ENCODE data around the gene PROSER2. TPM values are rescaled to one million over a fixed set of nuclear protein-coding genes. Genes with fewer than 3 reads are reported as not detected.

PROSER2 gene
- total and polyA plus RNA-seq, 2 of the 13 experiments (the other 11 are each of a cell fraction or from before 2014, with no cell fraction given), result 6.9 to 7.7 TPM

DNA sequence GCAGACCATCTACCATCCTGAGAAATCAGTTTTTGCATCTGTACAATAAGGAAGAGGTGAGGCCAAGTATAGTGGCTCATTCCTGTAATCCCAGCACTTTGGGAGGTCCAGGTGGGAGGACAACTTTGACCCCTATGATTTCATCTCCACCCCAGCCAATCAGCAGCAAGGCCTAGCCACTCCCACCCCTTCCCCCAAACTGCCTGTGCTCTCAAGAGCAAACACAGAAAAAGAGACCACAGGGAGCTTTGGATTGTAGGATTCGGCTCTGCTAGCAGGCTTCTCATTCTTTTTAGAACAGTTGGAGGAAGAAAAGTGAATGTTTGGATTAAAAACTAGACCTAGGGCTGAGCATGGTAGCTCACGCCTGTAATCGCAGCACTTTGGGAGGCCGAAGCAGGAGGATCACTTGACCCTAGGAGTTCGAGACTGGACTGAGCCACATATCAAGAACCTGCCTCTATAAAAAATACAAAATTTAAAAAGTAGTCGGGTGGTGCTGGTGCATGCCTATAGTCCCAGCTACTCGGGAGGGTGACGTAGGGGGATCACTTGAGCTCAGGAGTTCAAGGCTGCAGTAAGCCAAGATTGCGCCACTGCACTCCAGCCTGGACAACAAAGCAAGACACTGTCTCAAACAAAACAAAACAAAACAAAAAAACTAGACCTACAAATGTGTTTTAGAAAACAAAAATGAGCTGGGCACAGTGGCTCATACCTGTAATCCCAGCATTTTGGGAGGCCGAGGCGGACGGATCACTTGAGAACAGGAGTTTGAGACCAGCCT lies 25.1 kb upstream of the PROSER2 start:
- DNase-seq (ENCODE audit: low spot score), result peak; percentile 53
- POLR2A ChIA-PET, result interaction anchor here (1.5 kb wide), 1 partner anchor 33 kb away, joined by 4 read pairs; no protein-coding TSS in a partner anchor
- in situ Hi-C loops (cut with HindIII; ENCODE audit: extremely low pct_ligation_motif_present, low pct_unique_long_range_greater_than_20kb), result no loop called here
- no peak overlapping the region for H3K4me3 ChIP-seq (replicated peaks in 1 of 3; ENCODE audit: insufficient read depth in 1 of 3, low read depth in 2 of 3, low read length in 3 of 3)
- intact Hi-C loops (cut with micrococcal nuclease; ENCODE audit: unreplicated experiment), result no loop called here
- BruUV-seq (replicated peaks), result no TSS peak
- FAIRE-seq, result no peak
- H3K9ac ChIP-seq (ENCODE audit: insufficient read depth, low read depth, low read length), result no peak overlapping the region
- peak overlapping the region; percentile 34 for H3K27ac ChIP-seq (ENCODE audit: extremely low read length, insufficient read depth, low read length)
- no peaks in the 10 kb centered on the region for H3K36me3 ChIP-seq (replicated peaks in 1 of 2; ENCODE audit: control insufficient read depth in 1 of 2, insufficient read depth in 2 of 2, low read length in 2 of 2)
- 51% methylated on average over 12 of the region's 12 CpGs for WGBS (ENCODE audit: low lambda C conversion rate)
- H4K20me1 ChIP-seq (ENCODE audit: insufficient read depth, low read length), result no peaks in the 10 kb centered on the region
- peaks cover 0 to 2% of the 10 kb centered on the region in 2 experiments; a peak in 1 of 5 replicates for H3K27me3 ChIP-seq (ENCODE audit: control insufficient read depth in 1 of 2, insufficient read depth in 2 of 2, low read length in 2 of 2)
- H3K79me2 ChIP-seq (ENCODE audit: insufficient read depth, low read length), result no peaks in the 10 kb centered on the region
- H3K4me2 ChIP-seq (ENCODE audit: low read depth, low read length), result no peak overlapping the region
- H3K9me3 ChIP-seq (ENCODE audit: low read length), result no peaks in the 10 kb centered on the region
- H3K4me1 ChIP-seq (ENCODE audit: insufficient read depth, low read length), result peaks cover 56% of the 10 kb centered on the region
- no peak overlapping the region for H2AFZ ChIP-seq (ENCODE audit: low read length)
- CTCF ChIA-PET (ENCODE audit: low intra/inter-chr PET ratio, low total read pairs), result no interaction called here
- ATAC-seq, result no peak
- TF ChIP-seq ZNF841 (CRISPR knock-in tag; IDR thresholded peaks at IDR 0.05; ENCODE audit: borderline replicate concordance) (no peak), SOX13 (IDR thresholded peaks at IDR 0.05) (no peak), SOX13 (CRISPR knock-in tag; conservative IDR thresholded peaks at IDR 0.05 in 1 of 2, IDR thresholded peaks at IDR 0.05 in 1 of 2) (peak in 1 of 2 experiments; percentile 38; a peak in 1 of 4 replicates), ARID5B (CRISPR knock-in tag; IDR thresholded peaks at IDR 0.05) (peak; percentile 20; the same call in 1 of the 2 replicates), MATR3 (CRISPR knock-in tag; IDR thresholded peaks at IDR 0.05) (no peak), ZNF34 (CRISPR knock-in tag; IDR thresholded peaks at IDR 0.05; ENCODE audit: borderline replicate concordance) (no peak), ZNF770 (CRISPR knock-in tag; IDR thresholded peaks at IDR 0.05) (peak; percentile 38), SIN3B (IDR thresholded peaks at IDR 0.05; ENCODE audit: low read length) (no peak), AKAP8 (CRISPR knock-in tag; IDR thresholded peaks at IDR 0.05) (no peak), CEBPB (IDR thresholded peaks at IDR 0.05; ENCODE audit: borderline replicate concordance, low read depth, low read length) (peak; percentile 69), HNF4A (CRISPR knock-in tag; IDR thresholded peaks at IDR 0.05) (peak; percentile 51; the same call in 1 of the 2 replicates), ZNF83 (CRISPR knock-in tag; IDR thresholded peaks at IDR 0.05; ENCODE audit: borderline replicate concordance) (no peak), PHF21A (CRISPR knock-in tag; IDR thresholded peaks at IDR 0.05) (no peak)
- TF ChIP-seq, protein P1, sequence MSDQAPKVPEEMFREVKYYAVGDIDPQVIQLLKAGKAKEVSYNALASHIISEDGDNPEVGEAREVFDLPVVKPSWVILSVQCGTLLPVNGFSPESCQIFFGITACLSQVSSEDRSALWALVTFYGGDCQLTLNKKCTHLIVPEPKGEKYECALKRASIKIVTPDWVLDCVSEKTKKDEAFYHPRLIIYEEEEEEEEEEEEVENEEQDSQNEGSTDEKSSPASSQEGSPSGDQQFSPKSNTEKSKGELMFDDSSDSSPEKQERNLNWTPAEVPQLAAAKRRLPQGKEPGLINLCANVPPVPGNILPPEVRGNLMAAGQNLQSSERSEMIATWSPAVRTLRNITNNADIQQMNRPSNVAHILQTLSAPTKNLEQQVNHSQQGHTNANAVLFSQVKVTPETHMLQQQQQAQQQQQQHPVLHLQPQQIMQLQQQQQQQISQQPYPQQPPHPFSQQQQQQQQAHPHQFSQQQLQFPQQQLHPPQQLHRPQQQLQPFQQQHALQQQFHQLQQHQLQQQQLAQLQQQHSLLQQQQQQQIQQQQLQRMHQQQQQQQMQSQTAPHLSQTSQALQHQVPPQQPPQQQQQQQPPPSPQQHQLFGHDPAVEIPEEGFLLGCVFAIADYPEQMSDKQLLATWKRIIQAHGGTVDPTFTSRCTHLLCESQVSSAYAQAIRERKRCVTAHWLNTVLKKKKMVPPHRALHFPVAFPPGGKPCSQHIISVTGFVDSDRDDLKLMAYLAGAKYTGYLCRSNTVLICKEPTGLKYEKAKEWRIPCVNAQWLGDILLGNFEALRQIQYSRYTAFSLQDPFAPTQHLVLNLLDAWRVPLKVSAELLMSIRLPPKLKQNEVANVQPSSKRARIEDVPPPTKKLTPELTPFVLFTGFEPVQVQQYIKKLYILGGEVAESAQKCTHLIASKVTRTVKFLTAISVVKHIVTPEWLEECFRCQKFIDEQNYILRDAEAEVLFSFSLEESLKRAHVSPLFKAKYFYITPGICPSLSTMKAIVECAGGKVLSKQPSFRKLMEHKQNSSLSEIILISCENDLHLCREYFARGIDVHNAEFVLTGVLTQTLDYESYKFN (CRISPR knock-in tag; conservative IDR thresholded peaks at IDR 0.05), result 0 out of 2 replicates have a peak, but pooled peaks have one; percentile 20

Measured in HepG2 (cell line).